Common myeloid progenitor, CD34-positive (primary cell): Measurements from ENCODE around the gene COL9A3.

Experiments
- CTCF ChIA-PET: fragments of 350-600 bp; sonication (Branson Sonifier 250); formaldehyde crosslinking; loops from one replicate; lab custom pipeline; 2021; ENCODE audit warnings: antibody characterized with exemption; lab: Charles Lee
- POLR2A ChIA-PET: fragments of 350-600 bp; sonication (Branson Sonifier 250); formaldehyde crosslinking; loops from one replicate; lab custom pipeline; 2021; ENCODE audit warnings: antibody characterized with exemption; lab: Charles Lee
- DNase-seq, 3 donors: peaks; one replicate each; pipeline versions ENCODE4 v3.0.0 to v3.0.0-alpha.2; 2013
- H3K27ac ChIP-seq, 2 experiments: 1 replicate in 1 of 2; 2 replicates in 1 of 2; pipeline ENCODE4 v1.7.0; 2013; ENCODE audit warnings: inconsistent platforms in 2 of 2, low read length in 2 of 2, mild to moderate bottlenecking in 2 of 2, low read depth in 1 of 2, moderate library complexity in 1 of 2; ENCODE audit not compliant: severe bottlenecking in 2 of 2, insufficient read depth in 1 of 2, poor library complexity in 1 of 2
- H3K27me3 ChIP-seq, 5 experiments: replicated peaks in 2 of 5; 1 replicate in 3 of 5; 2 replicates in 2 of 5; pipeline versions ENCODE4 v1.6.1 to v1.7.0; 2013; ENCODE audit warnings: low read length in 4 of 5, mild to moderate bottlenecking in 2 of 5, moderate library complexity in 2 of 5, inconsistent platforms in 1 of 5; ENCODE audit not compliant: insufficient read depth in 5 of 5, control insufficient read depth in 4 of 5
- H3K36me3 ChIP-seq, 4 experiments: 1 replicate in 2 of 4; 2 replicates in 2 of 4; pipeline versions ENCODE4 v1.6.1 to v1.7.0; 2013; ENCODE audit warnings: low read length in 3 of 4, control low read depth in 1 of 4, mild to moderate bottlenecking in 1 of 4; ENCODE audit not compliant: control insufficient read depth in 4 of 4, insufficient read depth in 4 of 4
- H3K4me1 ChIP-seq, 4 experiments: 1 replicate in 3 of 4; 2 replicates in 1 of 4; pipeline versions ENCODE4 v1.6.1 to v1.7.1; 2013; ENCODE audit warnings: low read length in 3 of 4, mild to moderate bottlenecking in 3 of 4, control low read depth in 1 of 4, inconsistent platforms in 1 of 4, moderate library complexity in 1 of 4; ENCODE audit not compliant: control insufficient read depth in 4 of 4, insufficient read depth in 4 of 4; ENCODE audit errors: control extremely low read depth in 1 of 4
- H3K4me3 ChIP-seq, 7 experiments: 1 replicate in 4 of 7; 2 replicates in 3 of 7; pipeline versions ENCODE4 v1.5.1 to v1.7.0; 2013; ENCODE audit warnings: mild to moderate bottlenecking in 7 of 7, low read length in 6 of 7, moderate library complexity in 6 of 7, inconsistent platforms in 2 of 7, low read depth in 2 of 7, control low read depth in 1 of 7; ENCODE audit not compliant: insufficient read depth in 4 of 7, control insufficient read depth in 1 of 7; ENCODE audit errors: extremely low read depth in 1 of 7
- H3K9me3 ChIP-seq, 5 experiments: 1 replicate in 4 of 5; 2 replicates in 1 of 5; pipeline versions ENCODE4 v1.6.1 to v1.7.1; 2013; ENCODE audit warnings: low read length in 4 of 5, mild to moderate bottlenecking in 2 of 5, inconsistent platforms in 1 of 5, low read depth in 1 of 5, moderate library complexity in 1 of 5; ENCODE audit not compliant: control insufficient read depth in 4 of 5, insufficient read depth in 2 of 5; ENCODE audit errors: control extremely low read depth in 1 of 5
- WGBS: methylation state at CpG from one replicate; pipeline ENCODE4 v1.1.5; 2013; ENCODE audit not compliant: insufficient coverage; 5-methylcytosine and 5-hydroxymethylcytosine counted together

COL9A3 gene

GRCh38 chr20:62876501-62876901, 59.7 kb downstream of the COL9A3 start:
- DNase-seq = peak in 1 of 3 donors; percentile 18
- ChIA-PET CTCF (interaction anchor here (0.9 to 4.1 kb wide), 2 partner anchors 13 to 23 kb away, joined by 4 to 27 read pairs; no protein-coding TSS in a partner anchor), POLR2A (interaction anchor here (0.6 kb wide), 1 partner anchor 12 kb away, joined by 4 read pairs; no protein-coding TSS in a partner anchor)
- Histone ChIP-seq H3K27ac (no peak overlapping the region), H3K27me3 (no peaks in the 10 kb centered on the region), H3K36me3 (peaks cover 0 to 24% (median 16%) of the 10 kb centered on the region in 4 experiments), H3K4me1 (peaks cover 0 to 18% (median 5%) of the 10 kb centered on the region in 4 experiments), H3K4me3 (no peak overlapping the region), H3K9me3 (no peaks in the 10 kb centered on the region)
- WGBS = 97% methylated on average over 9 of the region's 13 CpGs

- 74% methylated on average over 32 of the region's 48 CpGs for WGBS
- DNase-seq = peak in 1 of 3 donors; percentile 32
- H3K4me3 ChIP-seq = peak overlapping the region in 1 of 7 experiments; percentile 20
- POLR2A ChIA-PET = interaction anchor here (0.6 kb wide), 1 partner anchor 12 kb away, joined by 4 read pairs; no protein-coding TSS in a partner anchor
- H3K9me3 ChIP-seq = no peaks in the 10 kb centered on the region
- no peak overlapping the region for H3K27ac ChIP-seq
- no peaks in the 10 kb centered on the region for H3K27me3 ChIP-seq
- peaks cover 0 to 31% (median 23%) of the 10 kb centered on the region in 4 experiments for H3K36me3 ChIP-seq
- peaks cover 0 to 18% (median 5%) of the 10 kb centered on the region in 4 experiments for H3K4me1 ChIP-seq
- CTCF ChIA-PET = interaction anchor here (0.9 to 4.1 kb wide), 5 partner anchors 11 to 22 kb away, joined by 3 to 27 read pairs (median 4); partner anchors contain the start of gene TCFL5
Measured at GRCh38 chr20:62876902-62877816, 60.3 kb downstream of the COL9A3 start.

DNA sequence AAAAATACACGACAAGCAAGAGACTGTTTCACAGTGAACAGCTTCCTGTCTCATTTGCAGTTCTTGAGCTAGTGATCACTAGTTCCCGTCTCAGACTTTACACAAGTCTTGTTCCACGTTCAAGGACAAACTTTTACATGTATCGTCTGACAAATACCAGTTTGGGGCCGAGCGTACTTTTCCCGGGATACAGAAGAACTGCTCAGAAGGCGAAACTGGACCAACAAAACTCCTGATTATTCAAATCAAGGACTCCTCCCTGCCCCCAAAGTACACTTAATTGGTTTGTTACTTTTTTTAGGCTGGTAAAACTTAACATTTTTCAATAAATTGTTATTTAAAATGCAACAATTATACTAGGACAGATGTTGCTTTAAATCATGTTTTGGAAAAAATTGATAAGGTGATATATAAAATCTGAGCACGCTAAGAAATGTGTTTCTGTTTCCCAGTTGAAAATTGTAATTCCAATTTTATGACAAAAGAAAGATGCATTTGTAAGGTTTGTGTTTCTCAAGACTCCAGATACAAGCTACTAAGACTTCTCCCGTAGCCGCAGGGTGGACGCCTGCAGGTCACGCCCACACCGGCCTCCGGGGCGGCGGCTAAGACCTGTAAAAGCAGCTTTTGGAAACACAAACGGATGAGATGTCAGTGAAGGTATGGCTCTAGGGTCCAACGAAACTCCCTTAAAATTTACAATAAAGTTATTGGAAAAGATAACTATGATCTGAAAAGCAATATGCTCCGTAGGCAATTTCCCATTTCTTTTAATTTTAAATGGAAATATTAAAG, 61.6 kb downstream of the COL9A3 start:
- 78% methylated on average over 10 of the region's 20 CpGs for WGBS
- H3K27me3 ChIP-seq = no peaks in the 10 kb centered on the region
- no peak for DNase-seq
- H3K4me3 ChIP-seq = no peak overlapping the region
- peaks cover 0 to 18% (median 5%) of the 10 kb centered on the region in 4 experiments for H3K4me1 ChIP-seq
- H3K36me3 ChIP-seq = peaks cover 0 to 35% (median 23%) of the 10 kb centered on the region in 4 experiments
- CTCF ChIA-PET = interaction anchor here (1.2 to 4.1 kb wide), 3 partner anchors 9 to 21 kb away, joined by 4 to 27 read pairs (median 6); no protein-coding TSS in a partner anchor
- POLR2A ChIA-PET = no interaction called here
- H3K9me3 ChIP-seq = no peaks in the 10 kb centered on the region
- H3K27ac ChIP-seq = no peak overlapping the region

GRCh38 chr20:62879275-62880146, 62.7 kb downstream of the COL9A3 start:
- H3K4me1 ChIP-seq = peaks cover 0 to 17% (median 5%) of the 10 kb centered on the region in 4 experiments
- no peaks in the 10 kb centered on the region for H3K27me3 ChIP-seq
- H3K4me3 ChIP-seq = no peak overlapping the region
- CTCF ChIA-PET = interaction anchor here (2.0 kb wide), 1 partner anchor 8 kb away, joined by 6 read pairs; no protein-coding TSS in a partner anchor
- POLR2A ChIA-PET = no interaction called here
- H3K27ac ChIP-seq = no peak overlapping the region
- no peaks in the 10 kb centered on the region for H3K9me3 ChIP-seq
- peaks cover 0 to 35% (median 23%) of the 10 kb centered on the region in 4 experiments for H3K36me3 ChIP-seq
- WGBS = 83% methylated on average over 80 of the region's 80 CpGs
- DNase-seq = no peak

GRCh38 chr20:62880147-62880934, 63.5 kb downstream of the COL9A3 start:
- peaks cover 0 to 16% (median 5%) of the 10 kb centered on the region in 4 experiments for H3K4me1 ChIP-seq
- H3K9me3 ChIP-seq = no peaks in the 10 kb centered on the region
- H3K27ac ChIP-seq = no peak overlapping the region
- peaks cover 0 to 37% (median 23%) of the 10 kb centered on the region in 4 experiments for H3K36me3 ChIP-seq
- H3K27me3 ChIP-seq = no peaks in the 10 kb centered on the region
- no peak for DNase-seq
- H3K4me3 ChIP-seq = no peak overlapping the region
- CTCF ChIA-PET = no interaction called here
- 99% methylated on average over 34 of the region's 37 CpGs for WGBS
- POLR2A ChIA-PET = no interaction called here
